Left renal cortex interstitium (tissue), 4 donors: ENCODE results near the gene DPEP2. TPM values are rescaled to one million over a fixed set of nuclear protein-coding genes. Genes with fewer than 3 reads are reported as not detected.
"Not testable (repeated sequence)": the region's sequence is repeated elsewhere in the genome, so short reads cannot be mapped to it uniquely, and the experiment has no call there.

Experiments
- DNase-seq, 4 donors: peaks; one replicate each; pipeline ENCODE4 v3.0.0-alpha.2; 2013; ENCODE audit warnings: low read depth in 4 of 4, low spot score in 2 of 4, missing footprints in 1 of 4
- polyA plus RNA-seq, 4 donors: library from polyadenylated mRNA; unstranded; fragments of 120-200 nt; gene quantifications; one replicate each; pipeline ENCODE4 v1.2.1, GENCODE V29; 2013; ENCODE audit not compliant: insufficient read length in 4 of 4

DPEP2 gene
- polyA plus RNA-seq, 4 donors = 0.45 to 1.1 (median 0.78) TPM

DNA sequence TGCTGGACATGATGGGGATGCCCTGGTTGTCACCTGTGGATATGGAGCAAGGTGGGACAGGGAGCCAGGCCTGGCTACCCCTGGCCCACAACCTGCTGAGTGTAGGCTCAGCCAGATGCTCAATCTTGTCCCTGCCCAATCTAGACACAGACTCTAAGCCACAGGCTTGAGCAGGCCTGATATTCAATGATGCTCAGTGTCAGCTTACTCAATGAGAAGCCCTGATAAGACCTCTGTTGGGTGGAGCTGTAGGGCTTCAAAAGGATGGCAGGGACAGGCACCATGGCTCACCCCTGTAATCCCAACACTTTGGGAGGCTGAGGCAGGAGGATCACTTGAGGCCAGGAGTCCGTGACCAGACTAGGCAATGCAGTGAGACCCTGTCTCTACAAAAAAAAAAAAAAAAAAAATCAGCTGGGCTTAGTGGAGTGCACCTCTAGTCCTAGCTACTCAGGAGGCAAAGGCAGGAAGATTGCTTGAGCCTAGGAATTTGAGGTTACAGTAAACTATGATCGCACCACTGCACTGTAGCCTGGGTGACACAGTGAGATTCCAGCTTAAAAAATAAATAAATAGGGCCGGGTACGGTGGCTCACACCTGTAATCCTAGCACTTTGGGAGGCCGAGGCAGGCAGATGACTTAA, 58.7 kb downstream of the DPEP2 start:
- no peak for DNase-seq

DNA sequence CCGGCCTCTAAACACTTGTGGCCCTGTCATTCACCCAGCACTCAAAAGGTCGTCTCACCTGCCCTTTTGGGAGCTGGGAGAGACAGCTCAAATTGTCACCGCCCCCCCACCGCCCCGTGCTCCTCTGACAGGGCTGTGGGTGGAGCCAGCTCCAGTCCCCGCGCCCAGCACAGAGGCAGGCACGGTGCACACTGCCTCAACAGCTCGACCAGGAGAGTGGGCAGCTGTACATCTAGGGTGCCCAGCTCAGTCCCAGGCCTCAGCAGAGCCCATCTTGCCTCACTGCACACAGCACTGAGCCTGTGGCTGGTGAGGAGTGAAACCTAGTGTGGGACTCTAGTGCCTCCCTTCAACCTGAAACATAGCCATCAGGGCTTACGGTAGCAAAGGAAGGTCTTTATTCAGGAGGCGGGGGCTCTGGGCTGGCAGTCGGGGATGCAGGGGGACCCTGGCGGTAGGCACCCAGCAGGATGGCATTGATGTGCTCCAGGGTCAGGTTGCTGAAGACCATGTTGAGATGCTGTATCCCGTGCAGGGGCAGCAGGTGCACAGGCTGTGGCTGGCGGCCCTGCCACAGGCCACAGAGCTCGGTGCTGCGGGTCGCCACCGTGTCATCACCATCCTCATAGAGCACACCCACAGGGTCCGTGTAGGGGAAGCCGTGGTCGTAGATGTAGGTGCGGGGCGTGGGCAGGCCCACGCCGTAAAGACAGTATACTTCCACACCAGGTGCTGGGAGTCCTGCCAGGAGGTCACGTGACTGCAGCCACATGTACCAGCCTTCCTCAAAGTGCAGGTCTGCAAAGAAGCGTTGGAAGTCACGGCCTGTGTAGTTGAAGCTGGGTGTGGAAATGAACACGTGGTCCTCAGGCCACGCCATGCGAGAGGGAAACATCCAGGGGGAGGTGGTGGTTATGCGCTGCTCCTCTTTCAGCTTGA, 59.5 kb downstream of the DPEP2 start:
- DNase-seq = no peak

DNA sequence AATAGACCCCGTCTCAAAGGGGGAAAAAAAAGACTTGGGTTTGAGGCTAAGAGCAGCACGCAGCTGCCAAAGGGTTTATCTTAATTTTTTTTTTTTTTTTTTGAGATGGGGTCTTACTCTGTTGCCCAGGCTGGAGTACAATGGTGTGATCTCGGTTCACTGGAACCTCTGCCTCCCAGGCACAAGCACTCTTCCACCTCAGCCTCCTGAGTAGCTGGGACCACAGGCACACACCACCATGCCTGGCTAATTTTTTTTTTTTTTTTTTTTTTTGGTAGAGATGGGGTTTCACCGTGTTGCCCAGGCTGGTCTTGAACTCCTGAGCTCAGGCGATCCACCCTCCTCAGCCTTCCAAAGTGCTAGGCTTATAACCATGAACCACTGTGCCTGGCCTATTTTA, 61.6 kb downstream of the DPEP2 start:
- DNase-seq = not testable (repeated sequence)

Other genes with a start within 250 kb of the DPEP2 start
- 10 to 100 TPM; 18.4 to 34.4 (median 25.0) TPM for gene RANBP10, start 192.9 kb downstream of the DPEP2 start, polyA plus RNA-seq
- 10 to 100 TPM in 1 of 4 donors, 1 to 10 TPM in 3; 6.3 to 10.7 (median 7.7) TPM for gene TSNAXIP1, start 192.6 kb downstream of the DPEP2 start, polyA plus RNA-seq
- 10 to 100 TPM; 26.8 to 40.0 (median 32.0) TPM for gene THAP11, start 157.2 kb downstream of the DPEP2 start, polyA plus RNA-seq
- 100 to 1,000 TPM; 114 to 134 (median 127) TPM for gene NUTF2, start 152.6 kb downstream of the DPEP2 start, polyA plus RNA-seq
- 10 to 100 TPM; 37.4 to 62.4 (median 50.7) TPM for gene CENPT, start 151.8 kb downstream of the DPEP2 start, polyA plus RNA-seq
- 100 to 1,000 TPM in 2 of 4 donors, 10 to 100 TPM in 2; 75.0 to 106 (median 97.3) TPM for gene EDC4, start 126.4 kb downstream of the DPEP2 start, polyA plus RNA-seq
- gene NRN1L, start 114.6 kb downstream of the DPEP2 start, polyA plus RNA-seq = under 1 TPM in 3 of 4 donors, not detected in 1; 0.30 to 0.68 (median 0.63) TPM
- gene PSKH1, start 106.2 kb downstream of the DPEP2 start, polyA plus RNA-seq = 10 to 100 TPM; 33.5 to 44.6 (median 40.1) TPM
- 1 to 10 TPM; 4.5 to 7.1 (median 5.8) TPM for gene CTRL, start 67.6 kb downstream of the DPEP2 start, polyA plus RNA-seq
- 10 to 100 TPM; 20.3 to 39.4 (median 28.3) TPM for gene PSMB10, start 62.6 kb downstream of the DPEP2 start, polyA plus RNA-seq
- 10 to 100 TPM; 13.7 to 32.8 (median 20.2) TPM for gene LCAT, start 55.4 kb downstream of the DPEP2 start, polyA plus RNA-seq
- gene SLC12A4, start 30.8 kb downstream of the DPEP2 start, polyA plus RNA-seq = 10 to 100 TPM; 32.4 to 47.4 (median 40.2) TPM
- gene DPEP3, start 19.0 kb downstream of the DPEP2 start, polyA plus RNA-seq = under 1 TPM in 3 of 4 donors, not detected in 1; 0.05 to 0.21 (median 0.08) TPM
- not detected for gene DPEP2NB, start 16.4 kb upstream of the DPEP2 start, polyA plus RNA-seq
- 10 to 100 TPM in 3 of 4 donors, 1 to 10 TPM in 1; 9.0 to 13.7 (median 10.9) TPM for gene DDX28, start 23.7 kb upstream of the DPEP2 start, polyA plus RNA-seq
- gene DUS2, start 23.8 kb upstream of the DPEP2 start, polyA plus RNA-seq = 10 to 100 TPM; 13.5 to 19.5 (median 15.5) TPM
- gene NFATC3, start 85.9 kb upstream of the DPEP2 start, polyA plus RNA-seq = 10 to 100 TPM; 30.8 to 35.5 (median 32.9) TPM
- 10 to 100 TPM; 25.5 to 44.0 (median 32.1) TPM for gene ESRP2, start 236.6 kb upstream of the DPEP2 start, polyA plus RNA-seq
- 10 to 100 TPM; 21.6 to 27.0 (median 22.9) TPM for gene PLA2G15, start 245.9 kb upstream of the DPEP2 start, polyA plus RNA-seq